Endothelial cell of umbilical vein (primary cell): Measurements from ENCODE around the gene SC5D. TPM values are rescaled to one million over a fixed set of nuclear protein-coding genes. Genes with fewer than 3 reads are reported as not detected.

ENCODE experiments used
- BruUV-seq: library from RNA; stranded (reverse); fragments of 400-500 nt; replicated peaks from 2 replicates; lab custom pipeline; 2021; lab: Mats Ljungman, UMichigan
- CTCF ChIA-PET: fragments of 300-600, 350-600 bp; sonication (Branson Sonifier 250); formaldehyde crosslinking; loops from one replicate; lab custom pipeline; 2021; ENCODE audit warnings: antibody characterized with exemption, inconsistent platforms; lab: Charles Lee
- POLR2A ChIA-PET: fragments of 300-600, 350-600 bp; sonication (Branson Sonifier 250); formaldehyde crosslinking; loops from one replicate; lab custom pipeline; 2021; ENCODE audit warnings: antibody characterized with exemption, inconsistent platforms; lab: Charles Lee
- DNase-seq: peaks from one replicate; pipeline ENCODE4 v3.0.0-alpha.2; 2011; ENCODE audit warnings: low read depth, low spot score
- FAIRE-seq: peaks from 2 replicates; lab custom pipeline; 2011; peaks lifted over from hg19 to GRCh38; lab: Jason Lieb, UNC
- H2AFZ ChIP-seq: 2 replicates; pipeline ENCODE4 v1.6.0; 2012; ENCODE audit warnings: low read depth, low read length, control low read depth, inconsistent platforms
- H3K27ac ChIP-seq: 2 replicates; pipeline ENCODE4 v1.5.1; 2011; ENCODE audit warnings: low read depth, mild to moderate bottlenecking, control low read depth, low read length, moderate library complexity; ENCODE audit not compliant: insufficient read depth
- H3K27me3 ChIP-seq, 2 experiments: 2 replicates each; pipeline versions ENCODE4 v1.6.0 to v1.6.1; 2011; ENCODE audit warnings: low read length in 2 of 2, mixed read lengths in 1 of 2; ENCODE audit not compliant: control insufficient read depth in 2 of 2, insufficient read depth in 2 of 2
- H3K36me3 ChIP-seq, 2 experiments: 2 replicates in 1 of 2; 3 replicates in 1 of 2; pipeline ENCODE4 v1.5.1; 2011; ENCODE audit warnings: low read length in 2 of 2, mild to moderate bottlenecking in 1 of 2, moderate library complexity in 1 of 2; ENCODE audit not compliant: control insufficient read depth in 2 of 2, insufficient read depth in 2 of 2; ENCODE audit errors: extremely low read depth in 1 of 2
- H3K4me1 ChIP-seq: 3 replicates; pipeline ENCODE4 v1.5.1; 2011; ENCODE audit warnings: mild to moderate bottlenecking, low read length; ENCODE audit not compliant: control insufficient read depth, insufficient read depth; ENCODE audit errors: extremely low read depth
- H3K4me2 ChIP-seq: 2 replicates; pipeline ENCODE4 v1.6.1; 2011; ENCODE audit warnings: low read length, control low read depth, mixed read lengths; ENCODE audit not compliant: insufficient read depth
- H3K4me3 ChIP-seq, 3 experiments: fragments of 200-600 bp in 1 of 3; sonication (generic), shearing (Covaris generic) in 1 of 3; replicated peaks in 1 of 3; 2 replicates each; pipeline ENCODE4 v1.5.1; 2011 to 2016; ENCODE audit warnings: control low read depth in 3 of 3, low read length in 3 of 3, mild to moderate bottlenecking in 2 of 3, inconsistent platforms in 1 of 3, low read depth in 1 of 3, moderate library complexity in 1 of 3; ENCODE audit not compliant: insufficient read depth in 1 of 3
- H3K79me2 ChIP-seq: 2 replicates; pipeline ENCODE4 v1.6.0; 2012; ENCODE audit warnings: low read length, inconsistent platforms; ENCODE audit not compliant: control insufficient read depth, insufficient read depth
- H3K9ac ChIP-seq: replicated peaks from 2 replicates; pipeline ENCODE3; 2011; ENCODE audit warnings: low read length, control low read depth; ENCODE audit not compliant: insufficient read depth; ENCODE audit errors: extremely low read depth
- H3K9me1 ChIP-seq: replicated peaks from 3 replicates; pipeline ENCODE4 v1.6.0; 2011; ENCODE audit warnings: mild to moderate bottlenecking, low read length; ENCODE audit not compliant: control insufficient read depth, insufficient read depth; ENCODE audit errors: extremely low read depth
- H3K9me3 ChIP-seq: replicated peaks from 2 replicates; pipeline ENCODE4 v1.5.1; 2012; ENCODE audit warnings: low read length, inconsistent platforms; ENCODE audit not compliant: control insufficient read depth, insufficient read depth
- H4K20me1 ChIP-seq: replicated peaks from 2 replicates; pipeline ENCODE3; 2011; ENCODE audit warnings: mild to moderate bottlenecking, low read length; ENCODE audit not compliant: control insufficient read depth, insufficient read depth; ENCODE audit errors: extremely low read depth
- CTCF ChIP-seq, 2 donors: IDR thresholded peaks; 1 replicate in 1 of 2; 2 replicates in 1 of 2; pipeline ENCODE4 v1.5.1; 2011; ENCODE audit warnings: low read length in 2 of 2, mild to moderate bottlenecking in 2 of 2, moderate library complexity in 2 of 2, control low read depth in 1 of 2, inconsistent platforms in 1 of 2, low read depth in 1 of 2; ENCODE audit not compliant: insufficient read depth in 1 of 2; ENCODE audit errors: extremely low read depth in 1 of 2
- EZH2 ChIP-seq: IDR thresholded peaks from 2 replicates; pipeline ENCODE4 v1.6.1; 2012; ENCODE audit warnings: borderline replicate concordance, low read depth, mild to moderate bottlenecking, moderate library complexity, low read length, inconsistent platforms; ENCODE audit not compliant: severe bottlenecking
- FOS ChIP-seq: IDR thresholded peaks from 2 replicates; pipeline ENCODE4 v1.6.1; 2011; ENCODE audit warnings: mild to moderate bottlenecking, low read length, moderate library complexity, borderline replicate concordance; ENCODE audit not compliant: insufficient read depth
- GATA2 ChIP-seq: IDR thresholded peaks from 2 replicates; pipeline ENCODE4 v1.7.0; 2011; ENCODE audit warnings: low read depth, mild to moderate bottlenecking, moderate library complexity, mixed read lengths, low read length; ENCODE audit not compliant: insufficient read length, insufficient read depth
- JUN ChIP-seq: IDR thresholded peaks from 2 replicates; pipeline ENCODE4 v1.6.1; 2011; ENCODE audit warnings: borderline replicate concordance, low read depth; ENCODE audit not compliant: insufficient read length, insufficient read depth
- MAX ChIP-seq: IDR thresholded peaks from 2 replicates; pipeline ENCODE4 v1.6.1; 2011; ENCODE audit not compliant: insufficient read depth, insufficient read length
- MYC ChIP-seq: IDR thresholded peaks from one replicate; pipeline ENCODE4 v1.6.1; 2011; ENCODE audit warnings: mild to moderate bottlenecking, low read depth, low read length
- POLR2AphosphoS5 ChIP-seq: IDR thresholded peaks from 2 replicates; pipeline ENCODE4 v1.6.1; 2012; ENCODE audit warnings: low read depth, mild to moderate bottlenecking, control low read depth, low read length, moderate library complexity; ENCODE audit not compliant: insufficient read depth
- dilution Hi-C: fragments of 300-500 bp; cut with MboI; formaldehyde crosslinking; loops from one replicate; pipeline ENCODE4 v1.15.0; 2019; ENCODE audit warnings: low sequenced_read_pairs; ENCODE audit not compliant: extremely low pct_ligation_motif_present
- intact Hi-C: fragments of 100-400 bp; cut with micrococcal nuclease; formaldehyde crosslinking; loops from one replicate; pipeline ENCODE4 v1.10.0; 2022
- polyA plus RNA-seq, 4 experiments: library from polyadenylated mRNA; depleted of rRNA in 3 of 4; stranded (reverse) in 3 of 4; unstranded in 1 of 4; fragments of >200 nt; gene quantifications; 2 replicates each; pipeline versions ENCODE4 v1.2.1 to v1.2.3, GENCODE V29; 2011 to 2012; ENCODE audit warnings: missing spikeins in 1 of 4
- total RNA-seq: library from RNA; stranded (reverse); gene quantifications from 2 replicates; pipeline ENCODE4 v1.2.3, GENCODE V29; 2021

SC5D gene
- total and polyA plus RNA-seq, 2 donors (not counting 3 experiments of a cell fraction or from before 2014, with no cell fraction given) = 37.1 to 40.0 TPM

- H3K79me2 ChIP-seq = no peaks in the 10 kb centered on the region
- intact Hi-C loops (no loop called here), dilution Hi-C loops (no loop called here)
- ChIA-PET POLR2A (no interaction called here), CTCF (no interaction called here)
- H3K9me1 ChIP-seq = no peaks in the 10 kb centered on the region
- no peaks in the 10 kb centered on the region for H3K36me3 ChIP-seq
- H2AFZ ChIP-seq = no peak overlapping the region
- BruUV-seq = no TSS peak
- no peak overlapping the region for H3K9ac ChIP-seq
- H3K4me2 ChIP-seq = no peak overlapping the region
- DNase-seq (no peak), FAIRE-seq (no peak)
- TF ChIP-seq MAX (no peak), FOS (no peak), JUN (no peak), GATA2 (no peak), MYC (no peak), EZH2 (no peak), CTCF (IDR thresholded peaks at IDR 0.05; ENCODE audit: extremely low read depth in 1 of 2, insufficient read depth in 1 of 2, low read depth in 1 of 2, low read length in 2 of 2) (no peak), POLR2AphosphoS5 (no peak)
- H4K20me1 ChIP-seq = no peaks in the 10 kb centered on the region
- H3K9me3 ChIP-seq = no peaks in the 10 kb centered on the region
- no peaks in the 10 kb centered on the region for H3K27me3 ChIP-seq
- H3K4me1 ChIP-seq = no peaks in the 10 kb centered on the region
- no peak overlapping the region for H3K27ac ChIP-seq
- H3K4me3 ChIP-seq = no peak overlapping the region
Measured at GRCh38 chr11:121350314-121351082, 57.9 kb downstream of the SC5D start.
